Loucy (cell line): ENCODE data around the gene THAP10.
A peak's percentile ranks its signal among the peaks of the same experiment; 100 is the strongest.
"Not testable (repeated sequence)": the region's sequence is repeated elsewhere in the genome, so short reads cannot be mapped to it uniquely, and the experiment has no call there.

ENCODE experiments used
- H2AFZ ChIP-seq: fragments of 200-600 bp; sonication (generic); 2 replicates; pipeline ENCODE4 v1.6.0; 2016; ENCODE audit warnings: antibody characterized with exemption, mild to moderate bottlenecking, low read length, moderate library complexity
- H3F3A ChIP-seq: fragments of 200-600 bp; 2 replicates; pipeline ENCODE4 v1.6.0; 2016; ENCODE audit warnings: antibody characterized with exemption, low read depth, mild to moderate bottlenecking
- H3K27me3 ChIP-seq: fragments of 200-600 bp; sonication (generic); 2 replicates; pipeline ENCODE4 v1.6.1; 2014; ENCODE audit warnings: low read length, mild to moderate bottlenecking; ENCODE audit not compliant: insufficient read depth, poor library complexity, severe bottlenecking
- H3K36me3 ChIP-seq: fragments of 200-600 bp; sonication (generic); 2 replicates; pipeline ENCODE4 v1.6.1; 2016; ENCODE audit warnings: low read length; ENCODE audit not compliant: insufficient read depth
- H3K4me1 ChIP-seq: fragments of 200-600 bp; sonication (generic); 2 replicates; pipeline ENCODE4 v1.5.1; 2014; ENCODE audit warnings: low read length, mild to moderate bottlenecking; ENCODE audit not compliant: insufficient read depth, poor library complexity, severe bottlenecking
- H3K4me2 ChIP-seq: fragments of 200-600 bp; sonication (generic); 2 replicates; pipeline ENCODE4 v1.6.0; 2014; ENCODE audit warnings: antibody characterized with exemption, low read length, low read depth, mild to moderate bottlenecking; ENCODE audit not compliant: poor library complexity, severe bottlenecking
- H3K4me3 ChIP-seq: fragments of 200-600 bp; sonication (generic); 2 replicates; pipeline ENCODE4 v1.5.1; 2014; ENCODE audit warnings: low read length, mild to moderate bottlenecking, mixed read lengths; ENCODE audit not compliant: poor library complexity, severe bottlenecking
- H3K79me2 ChIP-seq: fragments of 200-600 bp; sonication (generic); 2 replicates; pipeline ENCODE4 v1.6.1; 2014; ENCODE audit warnings: low read length; ENCODE audit not compliant: insufficient read depth
- H3K9ac ChIP-seq: fragments of 200-600 bp; sonication (generic); 2 replicates; pipeline ENCODE4 v1.6.0; 2014; ENCODE audit warnings: mild to moderate bottlenecking, low read depth, low read length, moderate library complexity; ENCODE audit not compliant: poor library complexity, severe bottlenecking
- H3K9me2 ChIP-seq: fragments of 200-600 bp; sonication (generic); replicated peaks from 2 replicates; pipeline ENCODE4 v1.6.1; 2016; ENCODE audit warnings: low read depth, low read length, mixed read lengths
- H3K9me3 ChIP-seq: fragments of 200-600 bp; sonication (generic); 2 replicates; pipeline ENCODE4 v1.6.1; 2014; ENCODE audit warnings: mild to moderate bottlenecking, antibody characterized with exemption, low read length, low read depth; ENCODE audit not compliant: insufficient read depth
- H4K20me1 ChIP-seq: fragments of 200-600 bp; sonication (generic); 2 replicates; pipeline ENCODE4 v1.6.0; 2014; ENCODE audit warnings: antibody characterized with exemption, low read length, mild to moderate bottlenecking; ENCODE audit not compliant: insufficient read depth, poor library complexity, severe bottlenecking
- CTCF ChIP-seq: fragments of 200-600 bp; sonication (generic); conservative IDR thresholded peaks from 2 replicates; pipeline ENCODE4 v1.5.1; 2014; ENCODE audit warnings: mild to moderate bottlenecking, antibody characterized with exemption, low read length
- EZH2phosphoT487 ChIP-seq: fragments of 200-600 bp; IDR thresholded peaks from 2 replicates; pipeline ENCODE4 v1.6.1; 2018; ENCODE audit warnings: antibody characterized with exemption, mild to moderate bottlenecking, moderate library complexity, borderline replicate concordance

Gene THAP10

GRCh38 chr15:70876011-70876410, 16.2 kb downstream of the THAP10 start:
- Histone ChIP-seq H3K4me1 (no peaks in the 10 kb centered on the region), H3K9ac (no peak overlapping the region), H3K4me3 (no peak overlapping the region), H3K4me2 (no peak overlapping the region), H3F3A (no peaks in the 10 kb centered on the region), H3K27me3 (no peaks in the 10 kb centered on the region), H3K79me2 (no peaks in the 10 kb centered on the region), H4K20me1 (no peaks in the 10 kb centered on the region), H3K9me3 (no peaks in the 10 kb centered on the region), H2AFZ (no peak overlapping the region), H3K9me2 (no peaks in the 10 kb centered on the region), H3K36me3 (no peaks in the 10 kb centered on the region)
- no peak for TF ChIP-seq CTCF
- TF ChIP-seq EZH2phosphoT487 = no peak

GRCh38 chr15:70875001-70875782, 17.0 kb downstream of the THAP10 start:
- Histone ChIP-seq H2AFZ (no peak overlapping the region), H3K9me3 (no peaks in the 10 kb centered on the region), H3K4me2 (no peak overlapping the region), H3K36me3 (no peaks in the 10 kb centered on the region), H3K4me1 (peaks cover 6% of the 10 kb centered on the region), H3K79me2 (no peaks in the 10 kb centered on the region), H3K27me3 (no peaks in the 10 kb centered on the region), H3K9ac (no peak overlapping the region), H3F3A (no peaks in the 10 kb centered on the region), H4K20me1 (no peaks in the 10 kb centered on the region), H3K4me3 (no peak overlapping the region), H3K9me2 (no peaks in the 10 kb centered on the region)
- TF ChIP-seq EZH2phosphoT487 (no peak), CTCF (peak; percentile 58)

GRCh38 chr15:70873232-70874054, 18.8 kb downstream of the THAP10 start:
- H3K36me3 ChIP-seq = no peaks in the 10 kb centered on the region
- H3K79me2 ChIP-seq = no peaks in the 10 kb centered on the region
- H3K4me1 ChIP-seq = peaks cover 16% of the 10 kb centered on the region
- no peaks in the 10 kb centered on the region for H3F3A ChIP-seq
- no peaks in the 10 kb centered on the region for H3K9me3 ChIP-seq
- no peaks in the 10 kb centered on the region for H3K27me3 ChIP-seq
- no peaks in the 10 kb centered on the region for H4K20me1 ChIP-seq
- H2AFZ ChIP-seq = no peak overlapping the region
- no peak overlapping the region for H3K9ac ChIP-seq
- TF ChIP-seq EZH2phosphoT487 = no peak
- no peak overlapping the region for H3K4me3 ChIP-seq
- H3K4me2 ChIP-seq = no peak overlapping the region
- H3K9me2 ChIP-seq = no peaks in the 10 kb centered on the region

- H3K79me2 ChIP-seq, H3K9me3 ChIP-seq, H3K27me3 ChIP-seq, H3K4me3 ChIP-seq, H3K9me2 ChIP-seq, H3K36me3 ChIP-seq, H3K9ac ChIP-seq, H3F3A ChIP-seq, H2AFZ ChIP-seq, H4K20me1 ChIP-seq, H3K4me2 ChIP-seq: not testable (repeated sequence)
- H3K4me1 ChIP-seq = peaks cover 16% of the 10 kb centered on the region
Observed at GRCh38 chr15:70871490-70871889, 20.7 kb downstream of the THAP10 start.
